ENCODE data around the gene TMEM106B.
"Not testable (repeated sequence)": the region's sequence is repeated elsewhere in the genome, so short reads cannot be mapped to it uniquely, and the experiment has no call there.

The TMEM106B gene

GRCh38 chr7:12211054-12211710, at the start of gene TMEM106B:
TMEM106B (plus strand) TSS chr7:12211294; CDS start chr7:12214811, 3,517 bp downstream.
- DNase-seq = peak; percentile 65 to 98 (median 93)

GRCh38 chr7:12162415-12163113, 48.5 kb upstream of the TMEM106B start:
- DNase-seq = no peak

- DNase-seq = not testable (repeated sequence)
These were observed 43.0 kb upstream of the TMEM106B start for GRCh38 chr7:12168065-12168464.

GRCh38 chr7:12169981-12170820, 40.9 kb upstream of the TMEM106B start:
- not testable (repeated sequence) for DNase-seq

GRCh38 chr7:12173671-12174070, 37.4 kb upstream of the TMEM106B start:
- no peak for DNase-seq

- no peak for DNase-seq
These were observed 36.2 kb upstream of the TMEM106B start for GRCh38 chr7:12174931-12175330.

GRCh38 chr7:12178317-12178716, 32.8 kb upstream of the TMEM106B start:
- DNase-seq = no peak

GRCh38 chr7:12194426-12194825, 16.7 kb upstream of the TMEM106B start:
- no peak for DNase-seq

GRCh38 chr7:12196386-12196785, 14.7 kb upstream of the TMEM106B start:
- DNase-seq = no peak

GRCh38 chr7:12199363-12199762, 11.7 kb upstream of the TMEM106B start:
- DNase-seq = no peak

GRCh38 chr7:12207046-12207445, 4.0 kb upstream of the TMEM106B start:
- DNase-seq = peak in 1 of 58 donors; percentile 2

GRCh38 chr7:12209221-12209620, 1.9 kb upstream of the TMEM106B start:
- DNase-seq = no peak

GRCh38 chr7:12210179-12211053, 678 bp upstream of the TMEM106B start:
- DNase-seq = peak in 16 of 58 donors; percentile 18 to 71 (median 41)

- DNase-seq = peak in 7 of 58 donors; percentile 0 to 10 (median 3)
These were observed 804 bp downstream of the TMEM106B start for GRCh38 chr7:12211711-12212485.

GRCh38 chr7:12217311-12217710, 6.2 kb downstream of the TMEM106B start:
- no peak for DNase-seq

- no peak for DNase-seq
These were observed 9.4 kb downstream of the TMEM106B start for GRCh38 chr7:12220389-12221046.

GRCh38 chr7:12221414-12221813, 10.3 kb downstream of the TMEM106B start:
- no peak for DNase-seq

GRCh38 chr7:12222889-12223579, 11.9 kb downstream of the TMEM106B start:
- DNase-seq = no peak

GRCh38 chr7:12225017-12225416, 13.9 kb downstream of the TMEM106B start:
- not testable (repeated sequence) for DNase-seq

Data from anterior cingulate cortex (tissue), 58 donors.